Panc1 (cell line): ENCODE results near the gene WNT1. TPM values are rescaled to one million over a fixed set of nuclear protein-coding genes. Genes with fewer than 3 reads are reported as not detected.

ENCODE experiments used
- ATAC-seq: fragments of 200-7000 bp; cut with Tn5 transposase; 2 replicates; pipeline ENCODE4 v1.9.1; 2020; ENCODE audit warnings: mild to moderate bottlenecking, moderate library complexity
- BruUV-seq: library from RNA; stranded (reverse); fragments of 400-500 nt; replicated peaks from 2 replicates; lab custom pipeline; 2021; lab: Mats Ljungman, UMichigan
- CTCF ChIA-PET: fragments of 300-600 bp; sonication (Branson Sonifier 250); formaldehyde crosslinking; loops from one replicate; lab custom pipeline; 2022; ENCODE audit warnings: antibody characterized with exemption; lab: Charles Lee
- POLR2A ChIA-PET: fragments of 300-600 bp; sonication (Branson Sonifier 250); formaldehyde crosslinking; loops from one replicate; lab custom pipeline; 2022; ENCODE audit warnings: antibody characterized with exemption; lab: Charles Lee
- DNase-seq: peaks from one replicate; pipeline ENCODE4 v3.0.0-alpha.2; 2010; ENCODE audit warnings: low read depth, low spot score
- H3K27ac ChIP-seq: 2 replicates; pipeline ENCODE4 v1.5.1; 2011; ENCODE audit warnings: mild to moderate bottlenecking, low read length, inconsistent platforms
- H3K27me3 ChIP-seq: fragments of 200-500 bp; sonication (Bioruptor generic); 2 replicates; pipeline ENCODE4 v1.6.0; 2014; ENCODE audit warnings: low read length, inconsistent platforms; ENCODE audit not compliant: control insufficient read depth, insufficient read depth
- H3K36me3 ChIP-seq: fragments of 200-500 bp; sonication (Bioruptor generic); 2 replicates; pipeline ENCODE4 v1.5.1; 2014; ENCODE audit warnings: inconsistent platforms, mild to moderate bottlenecking, low read length, moderate library complexity; ENCODE audit not compliant: control insufficient read depth, insufficient read depth
- H3K4me1 ChIP-seq: 2 replicates; pipeline ENCODE4 v1.5.1; 2011; ENCODE audit warnings: inconsistent platforms, mild to moderate bottlenecking, low read length, moderate library complexity; ENCODE audit not compliant: control insufficient read depth, insufficient read depth
- H3K4me3 ChIP-seq, 2 experiments: 2 replicates each; pipeline ENCODE4 v1.5.1; 2011 to 2012; ENCODE audit warnings: low read depth in 2 of 2, low read length in 2 of 2, mild to moderate bottlenecking in 2 of 2, inconsistent platforms in 1 of 2, moderate library complexity in 1 of 2
- H3K9me3 ChIP-seq: fragments of 200-500 bp; sonication (Bioruptor generic); 2 replicates; pipeline ENCODE4 v1.5.1; 2014; ENCODE audit warnings: low read depth, mild to moderate bottlenecking, inconsistent platforms, low read length, moderate library complexity; ENCODE audit not compliant: control insufficient read depth, insufficient read depth
- CTCF ChIP-seq: fragments of 450-650 bp; IDR thresholded peaks from 2 replicates; pipeline ENCODE4 v1.5.1; 2017; ENCODE audit warnings: mild to moderate bottlenecking
- POLR2AphosphoS5 ChIP-seq: IDR thresholded peaks from 2 replicates; pipeline ENCODE4 v1.6.1; 2012; ENCODE audit warnings: mild to moderate bottlenecking, low read depth, low read length, moderate library complexity
- REST ChIP-seq, 2 experiments: IDR thresholded peaks; 2 replicates each; pipeline ENCODE4 v1.6.1; 2011 to 2012; ENCODE audit warnings: low read depth in 2 of 2, control low read depth in 1 of 2, low read length in 1 of 2, mild to moderate bottlenecking in 1 of 2, moderate library complexity in 1 of 2; ENCODE audit not compliant: insufficient read depth in 1 of 2
- SIN3A ChIP-seq: IDR thresholded peaks from 2 replicates; pipeline ENCODE4 v1.6.1; 2012; ENCODE audit warnings: low read depth, mild to moderate bottlenecking, low read length, moderate library complexity, borderline replicate concordance; ENCODE audit not compliant: insufficient read depth
- TCF7L2 ChIP-seq: IDR thresholded peaks from 2 replicates; pipeline ENCODE4 v1.6.1; 2011; ENCODE audit warnings: mild to moderate bottlenecking, low read depth, low read length, inconsistent platforms
- in situ Hi-C: cut with HindIII; loops from 2 replicates; pipeline ENCODE4 v1.10.0; 2016; ENCODE audit warnings: low sequenced_read_pairs, low pct_unique_long_range_greater_than_20kb
- intact Hi-C: fragments of 100-400 bp; cut with micrococcal nuclease; formaldehyde crosslinking; loops from one replicate; pipeline ENCODE4 v1.10.0; 2022; ENCODE audit not compliant: unreplicated experiment
- total RNA-seq: library from RNA; stranded (reverse); gene quantifications from one replicate; pipeline ENCODE4 v1.2.1, GENCODE V29; 2021; ENCODE audit not compliant: unreplicated experiment

Gene WNT1
- total RNA-seq, 1 experiment from 2014 or later: not detected

- in situ Hi-C loops: no loop called here
- intact Hi-C loops: no loop called here
- BruUV-seq: no TSS peak
Measured at GRCh38 chr12:49018261-49019119, 40.4 kb downstream of the WNT1 start, which contains the start of gene PRKAG1. Gene PRKAG1, minus strand, starts transcription at chr12:49018776. Its CDS starts 36 bp downstream, at chr12:49018740.

More at GRCh38 chr12:49018261-49019119, 40.4 kb downstream of the WNT1 start, which contains the start of gene PRKAG1:
- ATAC-seq (peak; percentile 95), DNase-seq (peak; percentile 75)
- Histone ChIP-seq H3K36me3 (peaks cover 10% of the 10 kb centered on the region), H3K4me3 (peak within 1 kb of the TSS; percentile 96 to 98), H3K4me1 (peaks cover 15% of the 10 kb centered on the region), H3K27me3 (no peaks in the 10 kb centered on the region), H3K27ac (peak within 1 kb of the TSS; percentile 90), H3K9me3 (no peaks in the 10 kb centered on the region)
- POLR2A ChIA-PET: no interaction called here
- CTCF ChIA-PET: no interaction called here
- TF ChIP-seq POLR2AphosphoS5 (peak; percentile 98), CTCF (peak; percentile 78), TCF7L2 (no peak), SIN3A (peak; percentile 80; the same call in 1 of the 2 replicates), REST (IDR thresholded peaks at IDR 0.05; ENCODE audit: insufficient read depth in 1 of 2, low read depth in 2 of 2, low read length in 1 of 2) (no peak)
